IMR-90 (cell line): ENCODE results near the gene PNMA6E. TPM values are rescaled to one million over a fixed set of nuclear protein-coding genes. Genes with fewer than 3 reads are reported as not detected.

Experiments used
- ATAC-seq: fragments of 200-7000 bp; cut with Tn5 transposase; 2 replicates; pipeline ENCODE4 v1.9.1; 2020; ENCODE audit warnings: low read depth, mild to moderate bottlenecking, moderate library complexity
- BruUV-seq: library from RNA; stranded (reverse); fragments of 400-500 nt; replicated peaks from 2 replicates; lab custom pipeline; 2021; lab: Mats Ljungman, UMichigan
- CTCF ChIA-PET: fragments of 300-600 bp; formaldehyde crosslinking; extraction: SDS; loops from one replicate; lab custom pipeline; 2021; ENCODE audit warnings: antibody characterized with exemption; lab: Yijun Ruan, JAX
- POLR2A ChIA-PET: fragments of 300-600 bp; sonication (Branson Sonifier 250); formaldehyde crosslinking; loops from one replicate; lab custom pipeline; 2022; ENCODE audit warnings: antibody characterized with exemption; ENCODE audit not compliant: unreplicated experiment; lab: Charles Lee
- DNase-seq: peaks from one replicate; pipeline ENCODE4 v3.0.0; 2013
- H2AFZ ChIP-seq: replicated peaks from 2 replicates; pipeline ENCODE3; 2013; ENCODE audit warnings: low read length, mild to moderate bottlenecking; ENCODE audit not compliant: poor library complexity
- H2AK5ac ChIP-seq: 2 replicates; pipeline ENCODE4 v1.6.1; 2013; ENCODE audit warnings: low read depth, low read length, inconsistent platforms
- H2AK9ac ChIP-seq: replicated peaks from 2 replicates; pipeline ENCODE3; 2013; ENCODE audit warnings: mild to moderate bottlenecking, low read depth, low read length, moderate library complexity; ENCODE audit not compliant: poor library complexity
- H2BK120ac ChIP-seq: 2 replicates; pipeline ENCODE4 v1.6.1; 2013; ENCODE audit warnings: low read depth, low read length, inconsistent platforms
- H2BK15ac ChIP-seq: 3 replicates; pipeline ENCODE4 v1.6.1; 2013; ENCODE audit warnings: low read depth, low read length, inconsistent platforms
- H2BK20ac ChIP-seq: 2 replicates; pipeline ENCODE4 v1.6.1; 2013; ENCODE audit warnings: low read depth, mild to moderate bottlenecking, inconsistent platforms, low read length, moderate library complexity
- H2BK5ac ChIP-seq: 2 replicates; pipeline ENCODE4 v1.6.1; 2013; ENCODE audit warnings: mild to moderate bottlenecking, low read depth, low read length, inconsistent platforms; ENCODE audit not compliant: poor library complexity, severe bottlenecking
- H3K14ac ChIP-seq: replicated peaks from 2 replicates; pipeline ENCODE4 v1.6.1; 2013; ENCODE audit warnings: low read depth, low read length, inconsistent platforms
- H3K18ac ChIP-seq: 2 replicates; pipeline ENCODE4 v1.6.1; 2013; ENCODE audit warnings: low read depth, low read length, control low read depth
- H3K23ac ChIP-seq: 2 replicates; pipeline ENCODE4 v1.6.1; 2013; ENCODE audit warnings: low read depth, low read length, inconsistent platforms
- H3K27ac ChIP-seq: 2 replicates; pipeline ENCODE4 v1.5.1; 2013; ENCODE audit warnings: mild to moderate bottlenecking, control low read depth, low read length; ENCODE audit not compliant: insufficient read depth
- H3K27me3 ChIP-seq: 2 replicates; pipeline ENCODE4 v1.6.1; 2013; ENCODE audit warnings: low read length; ENCODE audit not compliant: control insufficient read depth, insufficient read depth
- H3K36me3 ChIP-seq: 2 replicates; pipeline ENCODE4 v1.6.1; 2013; ENCODE audit warnings: low read length, mixed read lengths; ENCODE audit not compliant: control insufficient read depth, insufficient read depth
- H3K4ac ChIP-seq: 2 replicates; pipeline ENCODE4 v1.6.1; 2013; ENCODE audit warnings: low read depth, low read length, inconsistent platforms
- H3K4me1 ChIP-seq: 2 replicates; pipeline ENCODE4 v1.6.1; 2013; ENCODE audit warnings: low read length, mixed read lengths; ENCODE audit not compliant: control insufficient read depth, insufficient read depth
- H3K4me2 ChIP-seq: 2 replicates; pipeline ENCODE4 v1.6.1; 2013; ENCODE audit warnings: low read depth, mild to moderate bottlenecking, control low read depth, low read length, moderate library complexity
- H3K4me3 ChIP-seq: 2 replicates; pipeline ENCODE4 v1.5.1; 2013; ENCODE audit warnings: low read depth, mild to moderate bottlenecking, control low read depth, low read length, moderate library complexity; ENCODE audit not compliant: insufficient read depth
- H3K56ac ChIP-seq: 2 replicates; pipeline ENCODE4 v1.6.1; 2013; ENCODE audit warnings: low read length, inconsistent platforms; ENCODE audit not compliant: insufficient read depth; ENCODE audit errors: extremely low read depth
- H3K79me1 ChIP-seq, 2 experiments: 2 replicates each; pipeline ENCODE4 v1.6.1; 2013; ENCODE audit warnings: low read length in 2 of 2, inconsistent platforms in 1 of 2, low read depth in 1 of 2
- H3K9ac ChIP-seq: 2 replicates; pipeline ENCODE4 v1.6.1; 2013; ENCODE audit warnings: low read depth, low read length, control low read depth
- H3K9me1 ChIP-seq: 2 replicates; pipeline ENCODE4 v1.6.1; 2013; ENCODE audit warnings: low read length, inconsistent platforms; ENCODE audit not compliant: insufficient read depth
- H3K9me3 ChIP-seq: 2 replicates; pipeline ENCODE4 v1.6.1; 2013; ENCODE audit warnings: low read length; ENCODE audit not compliant: control insufficient read depth, insufficient read depth
- H4K20me1 ChIP-seq: 2 replicates; pipeline ENCODE4 v1.6.1; 2013; ENCODE audit warnings: low read length, inconsistent platforms; ENCODE audit not compliant: insufficient read depth
- H4K5ac ChIP-seq: 2 replicates; pipeline ENCODE4 v1.6.1; 2013; ENCODE audit warnings: mild to moderate bottlenecking, low read depth, low read length, control low read depth
- H4K8ac ChIP-seq, 2 experiments: 2 replicates each; pipeline ENCODE4 v1.6.1; 2013; ENCODE audit warnings: low read depth in 2 of 2, low read length in 2 of 2, control low read depth in 1 of 2, inconsistent platforms in 1 of 2
- H4K91ac ChIP-seq: 2 replicates; pipeline ENCODE4 v1.6.1; 2013; ENCODE audit warnings: low read depth, low read length, inconsistent platforms; ENCODE audit not compliant: insufficient read depth
- CHD1 ChIP-seq: IDR thresholded peaks from 2 replicates; pipeline ENCODE4 v1.6.1; 2012; ENCODE audit warnings: low read depth, low read length, improper control_type of control experiment
- WGBS, 2 experiments: methylation state at CpG; one replicate each; pipeline versions ENCODE4 v1.1.5 to v1.1.7; 2013; ENCODE audit warnings: missing lambda C conversion rate in 2 of 2; ENCODE audit not compliant: insufficient read length in 1 of 2; ENCODE audit errors: extremely low coverage in 2 of 2; 5-methylcytosine and 5-hydroxymethylcytosine counted together
- dilution Hi-C: fragments of 300-500 bp; cut with HindIII; formaldehyde crosslinking; loops from one replicate; pipeline ENCODE4 v1.14.3; 2018; ENCODE audit warnings: low sequenced_read_pairs; ENCODE audit not compliant: unreplicated experiment
- in situ Hi-C: fragments of 300-500 bp; cut with MboI; formaldehyde crosslinking; loops from 3 replicates; pipeline ENCODE4 v1.14.3; 2019; ENCODE audit warnings: low sequenced_read_pairs, inconsistent platforms, mixed read lengths
- intact Hi-C: fragments of 100-400 bp; cut with micrococcal nuclease; formaldehyde crosslinking; loops from 2 replicates; pipeline ENCODE4 v1.10.0; 2022
- polyA plus RNA-seq, 3 experiments: library from polyadenylated mRNA; depleted of rRNA; stranded (reverse); fragments of >200 nt; gene quantifications; 2 replicates each; pipeline ENCODE4 v1.2.3, GENCODE V29; 2012; ENCODE audit warnings: low replicate concordance in 1 of 3
- total RNA-seq: library from RNA; depleted of rRNA; stranded (reverse); fragments of >200 nt; gene quantifications from 2 replicates; pipeline ENCODE4 v1.2.3, GENCODE V29; 2012

The PNMA6E gene
- total and polyA plus RNA-seq, 2 of the 4 experiments (the other 2 are of a cell fraction) = not detected

- Histone ChIP-seq H3K23ac (no peak overlapping the region), H3K79me1 (no peaks in the 10 kb centered on the region), H3K9me1 (no peaks in the 10 kb centered on the region), H3K4me3 (no peak overlapping the region), H3K56ac (no peak overlapping the region), H3K18ac (no peak overlapping the region), H3K36me3 (no peaks in the 10 kb centered on the region), H4K5ac (no peak overlapping the region), H3K14ac (no peak overlapping the region), H2BK15ac (no peak overlapping the region), H2AK5ac (no peak overlapping the region), H3K9me3 (no peaks in the 10 kb centered on the region; the same call in 1 of the 2 replicates), H4K20me1 (no peaks in the 10 kb centered on the region), H4K91ac (no peak overlapping the region), H3K27ac (no peak overlapping the region), H4K8ac (no peak overlapping the region), H3K4me1 (no peaks in the 10 kb centered on the region), H2AK9ac (no peak overlapping the region), H2AFZ (no peak overlapping the region), H2BK20ac (no peak overlapping the region), H2BK5ac (no peak overlapping the region), H3K4ac (no peak overlapping the region), H3K4me2 (no peak overlapping the region), H3K9ac (no peak overlapping the region), H3K27me3 (peaks cover 8% of the 10 kb centered on the region), H2BK120ac (no peak overlapping the region)
- intact Hi-C loops (no loop called here), in situ Hi-C loops (loop anchor here (25.0 kb wide), 1 partner anchor 222 kb away; the partner anchor contains the start of gene MAGEA1), dilution Hi-C loops (no loop called here)
- 80% methylated on average over 4 of the region's 30 CpGs; no CpG with 5 or more reads in 1 of the 2 experiments for WGBS, 2 experiments
- ATAC-seq = no peak
- BruUV-seq = no TSS peak
- POLR2A ChIA-PET = no interaction called here
- TF ChIP-seq CHD1 = no peak
- CTCF ChIA-PET = no interaction called here
- no peak for DNase-seq
Observed at GRCh38 chrX:153409414-153410101, 8.4 kb upstream of the PNMA6E start.
